CD4-positive, alpha-beta T cell treated with Interferon gamma for 1 hour (primary cell): ENCODE data around the gene DAPK3.
"Not testable (repeated sequence)": the region's sequence is repeated elsewhere in the genome, so short reads cannot be mapped to it uniquely, and the experiment has no call there.

Experiments
- DNase-seq: peaks from one replicate; pipeline ENCODE4 v3.0.0-alpha.2; 2020

Gene DAPK3

GRCh38 chr19:3970808-3971598 lies at the start of gene DAPK3:
DAPK3 (minus strand) TSS chr19:3971099; CDS start chr19:3969735, 1,364 bp downstream.
- DNase-seq, result peak; percentile 91

GRCh38 chr19:4019578-4019977 lies 48.7 kb upstream of the DAPK3 start:
- no peak for DNase-seq

- no peak for DNase-seq
Observed at GRCh38 chr19:4018775-4019504, 48.0 kb upstream of the DAPK3 start.

GRCh38 chr19:4018140-4018613 lies 47.3 kb upstream of the DAPK3 start:
- DNase-seq, result no peak

- DNase-seq, result no peak
Observed at GRCh38 chr19:4016903-4017638, 46.2 kb upstream of the DAPK3 start.

GRCh38 chr19:4016486-4016885 lies 45.6 kb upstream of the DAPK3 start:
- no peak for DNase-seq

GRCh38 chr19:4015705-4016402 lies 45.0 kb upstream of the DAPK3 start:
- no peak for DNase-seq

GRCh38 chr19:4014541-4015491 lies 43.9 kb upstream of the DAPK3 start:
- peak; percentile 16 for DNase-seq

GRCh38 chr19:4013886-4014540 lies 43.1 kb upstream of the DAPK3 start:
- no peak for DNase-seq

- no peak for DNase-seq
Observed at GRCh38 chr19:4012975-4013634, 42.2 kb upstream of the DAPK3 start.

GRCh38 chr19:4012092-4012974 lies 41.4 kb upstream of the DAPK3 start:
- no peak for DNase-seq

- not testable (repeated sequence) for DNase-seq
Observed at GRCh38 chr19:4011430-4011829, 40.5 kb upstream of the DAPK3 start.

- no peak for DNase-seq
Observed at GRCh38 chr19:4010808-4011110, 39.9 kb upstream of the DAPK3 start.

- no peak for DNase-seq
Observed at GRCh38 chr19:4009990-4010807, 39.3 kb upstream of the DAPK3 start.

- DNase-seq, result no peak
Observed at GRCh38 chr19:4007836-4008539, 37.1 kb upstream of the DAPK3 start.

GRCh38 chr19:4007021-4007835 lies 36.3 kb upstream of the DAPK3 start, which contains the start of gene PIAS4:
PIAS4 (plus strand) TSS chr19:4007736; CDS start chr19:4007761, 25 bp downstream.
- DNase-seq, result peak; percentile 96

GRCh38 chr19:4005436-4005835 lies 34.5 kb upstream of the DAPK3 start:
- DNase-seq, result not testable (repeated sequence)
